Esophagus (tissue), 2 donors: ENCODE measurements around the gene ENTHD1. TPM values are rescaled to one million over a fixed set of nuclear protein-coding genes. Genes with fewer than 3 reads are reported as not detected.
"Not testable (repeated sequence)": the region's sequence is repeated elsewhere in the genome, so short reads cannot be mapped to it uniquely, and the experiment has no call there.

Experiments
- H3K27ac ChIP-seq, 2 donors: one replicate each; pipeline ENCODE4 v1.5.1; 2013; ENCODE audit warnings: low read depth in 2 of 2, mild to moderate bottlenecking in 2 of 2, inconsistent platforms in 1 of 2, low read length in 1 of 2, moderate library complexity in 1 of 2
- H3K27me3 ChIP-seq, 2 donors: one replicate each; pipeline ENCODE4 v1.6.1; 2013; ENCODE audit warnings: low read length in 2 of 2, control low read depth in 1 of 2, mild to moderate bottlenecking in 1 of 2; ENCODE audit not compliant: insufficient read depth in 2 of 2, control insufficient read depth in 1 of 2
- H3K36me3 ChIP-seq, 2 donors: one replicate each; pipeline ENCODE4 v1.6.1; 2013; ENCODE audit warnings: low read length in 1 of 2; ENCODE audit not compliant: control insufficient read depth in 2 of 2, insufficient read depth in 2 of 2
- H3K4me1 ChIP-seq, 2 donors: one replicate each; pipeline ENCODE4 v1.6.1; 2013; ENCODE audit warnings: low read length in 1 of 2; ENCODE audit not compliant: control insufficient read depth in 2 of 2, insufficient read depth in 2 of 2
- H3K4me3 ChIP-seq, 2 donors: one replicate each; pipeline ENCODE4 v1.5.1; 2013; ENCODE audit warnings: low read length in 2 of 2, mild to moderate bottlenecking in 2 of 2, low read depth in 1 of 2, moderate library complexity in 1 of 2
- H3K9me3 ChIP-seq, 2 donors: one replicate each; pipeline ENCODE4 v1.6.1; 2013; ENCODE audit warnings: mild to moderate bottlenecking in 2 of 2, low read depth in 1 of 2, low read length in 1 of 2, moderate library complexity in 1 of 2; ENCODE audit not compliant: control insufficient read depth in 2 of 2, insufficient read depth in 1 of 2
- WGBS, 2 donors: extraction: QIAGEN DNeasy Blood & Tissue Kit; methylation state at CpG; one replicate each; pipeline ENCODE4 v1.1.7; 2013; 5-methylcytosine and 5-hydroxymethylcytosine counted together
- polyA plus RNA-seq, 2 donors: library from polyadenylated mRNA; stranded (reverse); fragments of 200-250 nt; gene quantifications; one replicate each; pipeline ENCODE4 v1.2.3, GENCODE V29; 2013
- donor health status: healthy with polysubstance abuse.
- donor health status: Bipolar disorder and iron deficiency.

The ENTHD1 gene
- polyA plus RNA-seq, 2 donors = not detected

GRCh38 chr22:39868741-39869140 lies 24.8 kb downstream of the ENTHD1 start:
- Histone ChIP-seq H3K27ac (no peak overlapping the region), H3K4me3 (no peak overlapping the region), H3K27me3 (no peaks in the 10 kb centered on the region), H3K9me3 (no peaks in the 10 kb centered on the region), H3K36me3 (no peaks in the 10 kb centered on the region), H3K4me1 (no peaks in the 10 kb centered on the region)
- WGBS, 2 donors = 56 to 78% methylated on average over 1 of the region's 1 CpG

GRCh38 chr22:39859903-39860588 lies 33.5 kb downstream of the ENTHD1 start:
- WGBS, 2 donors = 65 to 66% methylated on average over 7 of the region's 7 CpGs
- Histone ChIP-seq H3K36me3 (no peaks in the 10 kb centered on the region), H3K4me3 (no peak overlapping the region), H3K4me1 (no peaks in the 10 kb centered on the region), H3K27ac (no peak overlapping the region), H3K27me3 (peaks cover 0 to 2% of the 10 kb centered on the region in 2 donors), H3K9me3 (no peaks in the 10 kb centered on the region)

- 80% methylated on average over 4 of the region's 4 CpGs for WGBS, 2 donors
- Histone ChIP-seq H3K4me1 (no peaks in the 10 kb centered on the region), H3K27ac (no peak overlapping the region), H3K36me3 (no peaks in the 10 kb centered on the region), H3K27me3 (peaks cover 0 to 2% of the 10 kb centered on the region in 2 donors), H3K4me3 (no peak overlapping the region), H3K9me3 (no peaks in the 10 kb centered on the region)
Observed at GRCh38 chr22:39856588-39856987, 37.0 kb downstream of the ENTHD1 start.

GRCh38 chr22:39852799-39853198 lies 40.8 kb downstream of the ENTHD1 start:
- H3K36me3 ChIP-seq = no peaks in the 10 kb centered on the region
- WGBS, 2 donors = 69% methylated on average over 2 of the region's 2 CpGs
- H3K27ac ChIP-seq = no peak overlapping the region
- no peaks in the 10 kb centered on the region for H3K9me3 ChIP-seq
- H3K4me1 ChIP-seq = no peaks in the 10 kb centered on the region
- H3K4me3 ChIP-seq = no peak overlapping the region
- H3K27me3 ChIP-seq = no peaks in the 10 kb centered on the region

GRCh38 chr22:39851606-39852315 lies 41.8 kb downstream of the ENTHD1 start:
- no peaks in the 10 kb centered on the region for H3K36me3 ChIP-seq
- 94 to 95% methylated on average over 4 of the region's 4 CpGs for WGBS, 2 donors

GRCh38 chr22:39847477-39847876 lies 46.1 kb downstream of the ENTHD1 start:
- H3K4me3 ChIP-seq = no peak overlapping the region
- peaks cover 0 to 2% of the 10 kb centered on the region in 2 donors for H3K27me3 ChIP-seq
- H3K4me1 ChIP-seq = no peaks in the 10 kb centered on the region
- WGBS, 2 donors = 85 to 86% methylated on average over 3 of the region's 3 CpGs
- H3K36me3 ChIP-seq = no peaks in the 10 kb centered on the region
- peaks cover 0 to 2% of the 10 kb centered on the region in 2 donors for H3K9me3 ChIP-seq
- no peak overlapping the region for H3K27ac ChIP-seq

More at GRCh38 chr22:39851606-39852315, 41.8 kb downstream of the ENTHD1 start:
- H3K27ac ChIP-seq = no peak overlapping the region
- no peaks in the 10 kb centered on the region for H3K4me1 ChIP-seq
- no peak overlapping the region for H3K4me3 ChIP-seq
- no peaks in the 10 kb centered on the region for H3K27me3 ChIP-seq
- no peaks in the 10 kb centered on the region for H3K9me3 ChIP-seq

GRCh38 chr22:39846539-39846938 lies 47.0 kb downstream of the ENTHD1 start:
- H3K4me3 ChIP-seq = not testable (repeated sequence)
- 69 to 82% methylated on average over 1 of the region's 1 CpG for WGBS, 2 donors

GRCh38 chr22:39845529-39845928 lies 48.0 kb downstream of the ENTHD1 start:
- no peak overlapping the region for H3K4me3 ChIP-seq
- peaks cover 0 to 2% of the 10 kb centered on the region in 2 donors for H3K27me3 ChIP-seq
- H3K27ac ChIP-seq = no peak overlapping the region
- no peaks in the 10 kb centered on the region for H3K4me1 ChIP-seq
- 77 to 80% methylated on average over 3 of the region's 3 CpGs for WGBS, 2 donors
- H3K9me3 ChIP-seq = peaks cover 0 to 2% of the 10 kb centered on the region in 2 donors
- H3K36me3 ChIP-seq = no peaks in the 10 kb centered on the region

More at GRCh38 chr22:39846539-39846938, 47.0 kb downstream of the ENTHD1 start:
- not testable (repeated sequence) for H3K36me3 ChIP-seq, H3K9me3 ChIP-seq, H3K4me1 ChIP-seq, H3K27me3 ChIP-seq, H3K27ac ChIP-seq

GRCh38 chr22:39839917-39840510 lies 53.5 kb downstream of the ENTHD1 start:
- H3K27ac ChIP-seq = no peak overlapping the region
- H3K9me3 ChIP-seq = peaks cover 0 to 2% of the 10 kb centered on the region in 2 donors
- no peak overlapping the region for H3K4me3 ChIP-seq
- WGBS, 2 donors = 80 to 84% methylated on average over 5 of the region's 5 CpGs
- no peaks in the 10 kb centered on the region for H3K36me3 ChIP-seq
- peaks cover 0 to 5% of the 10 kb centered on the region in 2 donors for H3K27me3 ChIP-seq
- H3K4me1 ChIP-seq = no peaks in the 10 kb centered on the region
